Liver (tissue), 9 donors: Measurements from ENCODE around the gene DYNC1H1. TPM values are rescaled to one million over a fixed set of nuclear protein-coding genes. Genes with fewer than 3 reads are reported as not detected.

Source experiments
- DNase-seq: peaks from one replicate; pipeline ENCODE4 v3.0.0-alpha.2; 2017; ENCODE audit warnings: low spot score
- H3K27ac ChIP-seq, 2 donors: one replicate each; pipeline ENCODE4 v1.7.0; 2013; ENCODE audit warnings: inconsistent platforms in 2 of 2, low read length in 2 of 2, control low read depth in 1 of 2, low read depth in 1 of 2, mild to moderate bottlenecking in 1 of 2
- H3K27me3 ChIP-seq, 4 donors: one replicate each; pipeline versions ENCODE4 v1.6.1 to v1.7.0; 2013; ENCODE audit warnings: low read length in 3 of 4, inconsistent platforms in 1 of 4, mild to moderate bottlenecking in 1 of 4, moderate library complexity in 1 of 4; ENCODE audit not compliant: control insufficient read depth in 4 of 4, insufficient read depth in 4 of 4
- H3K36me3 ChIP-seq, 4 donors: one replicate each; pipeline versions ENCODE4 v1.6.1 to v1.7.0; 2013; ENCODE audit warnings: low read length in 3 of 4, mild to moderate bottlenecking in 3 of 4, low read depth in 1 of 4, moderate library complexity in 1 of 4; ENCODE audit not compliant: control insufficient read depth in 4 of 4, insufficient read depth in 3 of 4
- H3K4me1 ChIP-seq, 4 donors: one replicate each; pipeline versions ENCODE4 v1.6.1 to v1.7.0; 2013; ENCODE audit warnings: low read length in 3 of 4, mild to moderate bottlenecking in 3 of 4, moderate library complexity in 1 of 4; ENCODE audit not compliant: control insufficient read depth in 4 of 4, insufficient read depth in 4 of 4
- H3K4me3 ChIP-seq, 3 donors: one replicate each; pipeline versions ENCODE4 v1.6.1 to v1.7.0; 2013; ENCODE audit warnings: low read length in 3 of 3, control low read depth in 1 of 3, low read depth in 1 of 3, mild to moderate bottlenecking in 1 of 3
- H3K9ac ChIP-seq, 2 donors: one replicate each; pipeline ENCODE4 v1.7.0; 2013; ENCODE audit warnings: low read length in 2 of 2, mild to moderate bottlenecking in 2 of 2, moderate library complexity in 2 of 2, control low read depth in 1 of 2, low read depth in 1 of 2
- H3K9me3 ChIP-seq, 4 donors: one replicate each; pipeline versions ENCODE4 v1.6.1 to v1.7.0; 2013; ENCODE audit warnings: low read length in 3 of 4; ENCODE audit not compliant: control insufficient read depth in 4 of 4
- ATF3 ChIP-seq: IDR thresholded peaks from 2 replicates; pipeline ENCODE4 v1.6.1; 2016; ENCODE audit warnings: antibody characterized with exemption
- CTCF ChIP-seq: fragments of 150-350 bp; IDR thresholded peaks from 2 replicates; pipeline ENCODE4 v1.5.1; 2017; ENCODE audit warnings: improper control_type of control experiment, low read depth, low read length; ENCODE audit not compliant: missing input control
- EGR1 ChIP-seq, 2 donors: IDR thresholded peaks; 2 replicates each; pipeline ENCODE4 v1.6.1; 2016 to 2018; ENCODE audit warnings: antibody characterized with exemption in 2 of 2, low read depth in 2 of 2
- FOXA1 ChIP-seq: IDR thresholded peaks from 2 replicates; pipeline ENCODE4 v1.6.1; 2016; ENCODE audit warnings: antibody characterized with exemption
- FOXA2 ChIP-seq: IDR thresholded peaks from 2 replicates; pipeline ENCODE4 v1.6.1; 2016; ENCODE audit warnings: antibody characterized with exemption
- GABPA ChIP-seq, 2 donors: IDR thresholded peaks in 1 of 2; conservative IDR thresholded peaks in 1 of 2; 2 replicates each; pipeline ENCODE4 v1.6.1; 2016; ENCODE audit warnings: antibody characterized with exemption in 2 of 2, mild to moderate bottlenecking in 1 of 2, moderate library complexity in 1 of 2
- HNF4A ChIP-seq, 2 donors: conservative IDR thresholded peaks; 2 replicates each; pipeline ENCODE4 v1.6.1; 2016; ENCODE audit warnings: antibody characterized with exemption in 2 of 2, mild to moderate bottlenecking in 2 of 2
- HNF4G ChIP-seq: IDR thresholded peaks from 2 replicates; pipeline ENCODE4 v1.6.1; 2016; ENCODE audit warnings: antibody characterized with exemption
- JUND ChIP-seq, 2 donors: IDR thresholded peaks; 2 replicates each; pipeline ENCODE4 v1.6.1; 2016; ENCODE audit warnings: antibody characterized with exemption in 2 of 2
- MAX ChIP-seq: IDR thresholded peaks from 2 replicates; pipeline ENCODE4 v1.6.1; 2016; ENCODE audit warnings: antibody characterized with exemption
- NR2F2 ChIP-seq: IDR thresholded peaks from 2 replicates; pipeline ENCODE4 v1.6.1; 2016; ENCODE audit warnings: antibody characterized with exemption
- RAD21 ChIP-seq, 2 donors: IDR thresholded peaks; 2 replicates each; pipeline ENCODE4 v1.6.1; 2016; ENCODE audit warnings: antibody characterized with exemption in 2 of 2, mild to moderate bottlenecking in 2 of 2
- REST ChIP-seq: IDR thresholded peaks from 2 replicates; pipeline ENCODE4 v1.6.1; 2016; ENCODE audit warnings: antibody characterized with exemption, mild to moderate bottlenecking
- RXRA ChIP-seq, 2 donors: IDR thresholded peaks; 2 replicates each; pipeline ENCODE4 v1.6.1; 2017 to 2018; ENCODE audit warnings: antibody characterized with exemption in 2 of 2, mild to moderate bottlenecking in 1 of 2
- SP1 ChIP-seq: IDR thresholded peaks from 2 replicates; pipeline ENCODE4 v1.6.1; 2018; ENCODE audit warnings: antibody characterized with exemption, mild to moderate bottlenecking
- TAF1 ChIP-seq: conservative IDR thresholded peaks from 2 replicates; pipeline ENCODE4 v1.6.1; 2016; ENCODE audit warnings: antibody characterized with exemption, mild to moderate bottlenecking
- YY1 ChIP-seq: IDR thresholded peaks from 2 replicates; pipeline ENCODE4 v1.6.1; 2016; ENCODE audit warnings: antibody characterized with exemption, mild to moderate bottlenecking
- ZBTB33 ChIP-seq: IDR thresholded peaks from 2 replicates; pipeline ENCODE4 v1.6.1; 2016; ENCODE audit warnings: antibody characterized with exemption
- WGBS: extraction: QIAGEN DNeasy Blood & Tissue Kit; methylation state at CpG from one replicate; pipeline ENCODE4 v1.1.7; 2013; 5-methylcytosine and 5-hydroxymethylcytosine counted together
- polyA plus RNA-seq, 2 donors: library from polyadenylated mRNA; stranded (reverse) in 1 of 2; unstranded in 1 of 2; fragments of 200-250 nt in 1 of 2; fragments of >200 nt in 1 of 2; fragmentation: Nextera tagmentation in 1 of 2; extraction: Ambion mirVana in 1 of 2; gene quantifications; one replicate each; pipeline versions ENCODE4 v1.2.1 to v1.2.3, GENCODE V29; 2013 to 2015
- total RNA-seq, 2 donors: library from RNA; depleted of rRNA; stranded (reverse); fragments of >200 nt; gene quantifications; one replicate each; pipeline ENCODE4 v1.2.3, GENCODE V29; 2014
- donor health status: healthy.
- donor health status: healthy.
- donor health status: healthy.
- donor health status: healthy.
- donor health status: healthy.

DYNC1H1 gene
- total and polyA plus RNA-seq, 4 donors = 50.3 to 201 (median 82.6) TPM

GRCh38 chr14:101965770-101966722 is 1.7 kb downstream of the DYNC1H1 start:
- no peaks in the 10 kb centered on the region for H3K27me3 ChIP-seq
- no peaks in the 10 kb centered on the region for H3K36me3 ChIP-seq
- no peak for TF ChIP-seq YY1
- no peak for TF ChIP-seq CTCF
- no peak for TF ChIP-seq ATF3
- no peak for TF ChIP-seq TAF1
- no peak for TF ChIP-seq REST
- no peak for TF ChIP-seq RAD21 (IDR thresholded peaks at IDR 0.05)
- no peak for TF ChIP-seq FOXA1
- TF ChIP-seq RXRA (IDR thresholded peaks at IDR 0.05) = no peak
- TF ChIP-seq MAX = no peak
- TF ChIP-seq ZBTB33 = no peak
- no peak for TF ChIP-seq EGR1 (IDR thresholded peaks at IDR 0.05; ENCODE audit: low read depth in 2 of 2)
- no peak for TF ChIP-seq HNF4A (conservative IDR thresholded peaks at IDR 0.05)
- TF ChIP-seq NR2F2 = no peak
- no peak for TF ChIP-seq GABPA (IDR thresholded peaks at IDR 0.05 in 1 of 2, conservative IDR thresholded peaks at IDR 0.05 in 1 of 2)
- no peak for TF ChIP-seq HNF4G
- no peak for TF ChIP-seq SP1
- no peak for TF ChIP-seq JUND (IDR thresholded peaks at IDR 0.05)
- no peak for TF ChIP-seq FOXA2
- H3K9me3 ChIP-seq = no peaks in the 10 kb centered on the region
- peak overlapping the region; percentile 91 to 98 (median 92) for H3K4me3 ChIP-seq
- peak overlapping the region; percentile 69 to 96 for H3K9ac ChIP-seq
- DNase-seq = no peak
- 71% methylated on average over 5 of the region's 5 CpGs for WGBS
- H3K4me1 ChIP-seq = peaks cover 9 to 31% (median 20%) of the 10 kb centered on the region in 4 donors
- peak overlapping the region; percentile 19 to 94 for H3K27ac ChIP-seq
